Muscle of arm (tissue), 12 donors: ENCODE measurements around the gene NEDD4L. TPM values are rescaled to one million over a fixed set of nuclear protein-coding genes. Genes with fewer than 3 reads are reported as not detected.
"Not testable (repeated sequence)": the region's sequence is repeated elsewhere in the genome, so short reads cannot be mapped to it uniquely, and the experiment has no call there.

Experiments used
- DNase-seq: peaks from one replicate; pipeline ENCODE4 v3.0.0-alpha.2; 2013
- polyA plus RNA-seq, 12 donors: library from polyadenylated mRNA; unstranded; fragments of 120-200 nt; gene quantifications; one replicate each; pipeline ENCODE4 v1.2.1, GENCODE V29; 2013; ENCODE audit not compliant: insufficient read length in 12 of 12

The NEDD4L gene
- polyA plus RNA-seq, 12 donors, result 32.9 to 61.7 (median 43.5) TPM; not detected in 1

GRCh38 chr18:58150772-58151171, 106.7 kb downstream of the NEDD4L start:
- DNase-seq, result no peak

- DNase-seq, result no peak
Observed at GRCh38 chr18:58152216-58152615, 108.2 kb downstream of the NEDD4L start.

GRCh38 chr18:58152891-58153290, 108.9 kb downstream of the NEDD4L start:
- DNase-seq, result no peak

DNA sequence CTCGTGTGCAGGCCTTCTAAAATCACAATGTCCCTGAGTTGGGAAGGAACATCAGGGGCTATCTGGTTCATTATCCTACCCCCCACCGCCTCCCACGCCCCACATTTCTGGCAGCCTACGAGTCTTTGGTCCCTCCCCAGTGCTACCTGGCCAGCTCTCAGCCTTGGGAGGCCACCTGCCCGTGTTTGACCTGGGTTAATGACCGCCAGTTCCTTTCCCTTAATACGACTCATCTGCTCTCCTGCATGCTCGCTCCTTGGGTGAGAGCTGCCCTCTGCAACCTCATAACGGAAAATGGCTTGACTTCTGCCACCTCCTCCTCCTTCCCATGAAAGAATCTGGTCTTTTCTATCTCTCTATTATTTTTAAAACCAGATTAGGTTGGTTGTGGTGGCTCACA, 112.5 kb downstream of the NEDD4L start:
- no peak for DNase-seq

GRCh38 chr18:58157237-58157636, 113.2 kb downstream of the NEDD4L start:
- DNase-seq, result no peak

- DNase-seq, result no peak
Observed at GRCh38 chr18:58158008-58158407, 114.0 kb downstream of the NEDD4L start.

DNA sequence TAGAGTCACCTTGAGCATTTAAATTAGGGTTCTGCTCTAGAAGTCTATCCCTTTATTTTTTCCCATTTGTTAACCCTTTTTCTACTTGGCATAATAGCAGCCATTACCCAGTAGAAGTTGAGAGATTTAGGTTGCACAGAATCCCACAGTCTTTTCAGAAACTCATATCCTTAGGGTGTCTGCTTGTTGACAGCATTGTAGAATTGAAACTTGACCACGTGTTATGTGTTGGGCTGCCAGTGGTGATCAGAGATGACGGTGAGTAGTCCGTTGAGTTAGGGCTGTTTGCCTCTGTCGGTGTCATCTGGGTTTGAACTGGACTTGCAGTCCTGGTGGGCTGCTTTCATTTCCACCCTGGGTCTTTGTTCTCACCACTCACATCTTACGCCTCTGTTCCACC, 114.4 kb downstream of the NEDD4L start:
- DNase-seq, result no peak

DNA sequence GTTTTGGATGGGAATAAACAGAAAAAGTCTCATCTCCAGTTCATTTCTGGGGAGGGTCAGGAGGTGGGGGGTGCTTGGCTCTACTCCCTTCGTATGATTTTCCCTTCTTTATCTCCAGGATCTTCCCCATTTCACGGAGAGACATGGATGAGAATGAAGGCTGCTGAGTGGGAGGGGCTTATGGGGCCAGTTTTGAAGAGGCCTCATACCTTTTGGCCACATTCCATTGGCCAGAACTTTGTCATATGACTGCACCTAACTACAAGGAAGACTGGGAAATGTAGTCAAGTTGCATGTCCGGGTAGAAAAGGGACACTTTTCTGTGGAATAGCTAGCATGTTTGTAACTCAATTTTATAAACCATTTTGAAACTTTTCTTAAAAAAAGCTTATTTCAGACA, 117.6 kb downstream of the NEDD4L start:
- DNase-seq, result peak; percentile 27

DNA sequence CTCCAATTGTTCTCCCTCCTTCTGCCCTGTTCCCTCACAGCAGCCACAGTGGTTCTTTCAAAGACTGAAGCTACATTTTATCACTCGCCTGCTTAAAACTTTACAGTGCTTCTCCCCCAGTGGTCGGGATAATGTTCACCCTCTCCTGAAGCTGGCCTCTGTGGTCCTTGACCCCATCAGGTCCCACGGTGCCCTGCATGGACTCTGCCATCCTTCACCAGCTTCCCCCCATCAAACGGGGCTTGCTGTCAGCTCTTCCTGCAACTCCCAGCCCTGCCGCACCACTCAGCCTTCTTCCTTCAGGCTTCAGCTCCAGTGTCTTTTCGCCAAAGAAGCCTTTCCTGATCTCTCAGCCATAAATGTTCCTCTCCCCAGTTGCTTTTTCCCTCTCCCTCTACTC, 118.1 kb downstream of the NEDD4L start:
- DNase-seq, result no peak

DNA sequence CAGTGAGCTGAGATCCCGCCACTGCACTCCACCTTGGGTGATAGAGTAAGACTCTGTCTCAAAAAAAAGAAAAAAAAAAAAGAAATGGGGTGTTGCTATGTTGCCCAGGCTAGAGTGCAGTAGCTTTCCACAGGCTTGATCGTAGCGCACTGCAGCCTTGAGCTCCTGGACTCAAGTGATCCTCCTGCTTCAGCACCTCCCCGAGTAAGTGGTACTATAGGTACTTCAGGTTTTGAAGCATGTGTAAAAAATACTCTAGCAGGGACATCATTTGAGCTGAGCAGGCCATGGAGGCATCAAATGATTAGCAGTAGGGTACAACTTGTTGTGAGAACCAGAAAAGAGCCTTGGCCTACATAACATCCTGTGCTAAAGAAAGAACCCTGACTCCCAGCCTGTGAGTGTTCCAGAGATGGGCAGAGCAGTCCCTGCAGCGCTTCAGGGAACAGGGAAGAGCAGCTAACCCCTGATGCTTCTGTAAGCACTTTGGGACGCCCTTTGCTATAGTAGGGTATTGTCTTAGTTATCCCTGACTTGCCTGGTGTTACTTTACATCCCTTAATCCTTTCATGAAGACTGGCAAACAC, 119.1 kb downstream of the NEDD4L start:
- DNase-seq, result no peak

DNA sequence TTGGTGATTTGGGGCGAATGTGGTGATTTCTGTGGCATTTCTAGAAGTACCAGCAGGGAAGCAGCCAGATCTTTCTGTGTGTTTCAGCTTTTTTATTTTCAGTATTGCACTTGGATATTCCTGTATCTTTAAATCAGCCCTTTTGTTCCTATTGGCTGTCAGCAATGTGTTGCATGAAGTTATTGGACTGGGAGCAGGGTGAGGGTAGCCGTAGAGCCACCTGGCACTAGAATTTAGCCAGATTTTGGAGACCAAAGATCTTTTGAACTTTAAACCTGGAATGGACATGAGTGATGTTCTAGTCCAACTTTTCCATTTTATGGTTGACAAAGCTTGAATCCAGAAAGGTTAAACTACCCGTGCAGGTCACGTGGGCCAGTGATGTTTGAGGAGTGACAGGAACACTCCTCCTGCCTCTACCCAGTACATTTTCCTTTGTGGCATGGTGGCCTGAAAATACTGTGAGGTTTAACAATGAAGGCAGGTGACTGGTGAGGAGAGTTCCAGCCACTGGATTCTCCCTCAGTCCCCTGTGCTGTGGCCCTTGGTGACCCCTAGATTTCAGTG, 122.3 kb downstream of the NEDD4L start:
- no peak for DNase-seq

GRCh38 chr18:58167073-58167472, 123.0 kb downstream of the NEDD4L start:
- DNase-seq, result no peak

GRCh38 chr18:58168221-58168620, 124.2 kb downstream of the NEDD4L start:
- no peak for DNase-seq

DNA sequence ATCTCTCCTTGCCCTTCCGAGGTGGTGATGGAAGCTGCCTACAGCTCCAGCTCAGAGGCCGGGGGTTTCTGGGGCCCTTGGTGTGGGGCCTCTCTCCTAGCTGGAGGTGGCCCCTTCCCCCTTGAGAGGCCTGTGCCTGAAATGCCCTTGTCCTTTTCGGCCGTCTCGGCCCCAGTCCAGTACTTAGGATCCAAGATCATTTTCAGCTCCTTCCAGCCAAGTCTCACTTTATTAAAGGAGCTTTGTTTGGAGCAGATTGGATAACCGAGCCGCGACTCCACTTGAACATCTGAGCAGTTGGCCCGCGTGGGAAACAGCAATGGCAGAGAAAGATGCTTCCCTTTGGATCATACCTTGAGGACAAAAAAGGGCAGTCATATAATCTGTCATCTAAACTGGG, 125.0 kb downstream of the NEDD4L start:
- DNase-seq, result no peak

GRCh38 chr18:58169472-58169871, 125.4 kb downstream of the NEDD4L start:
- no peak for DNase-seq

DNA sequence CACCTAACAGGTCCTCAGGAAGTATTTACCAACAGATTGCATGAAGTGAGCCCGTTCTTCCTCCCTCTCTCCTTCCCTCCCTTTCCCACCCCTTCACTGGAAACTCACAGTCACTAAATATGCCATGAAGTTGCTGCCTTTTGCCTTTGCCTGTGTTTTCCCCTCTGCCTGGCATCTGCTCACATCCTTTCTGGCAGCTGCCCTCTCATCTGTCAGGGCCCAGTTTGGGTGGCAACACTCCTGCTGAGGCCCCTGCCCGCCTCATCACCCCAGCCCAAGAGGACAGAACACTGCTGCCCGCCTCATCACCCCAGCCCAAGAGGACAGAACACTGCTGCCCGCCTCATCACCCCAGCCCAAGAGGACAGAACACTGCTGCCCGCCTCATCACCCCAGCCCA, 126.0 kb downstream of the NEDD4L start:
- DNase-seq, result not testable (repeated sequence)

DNA sequence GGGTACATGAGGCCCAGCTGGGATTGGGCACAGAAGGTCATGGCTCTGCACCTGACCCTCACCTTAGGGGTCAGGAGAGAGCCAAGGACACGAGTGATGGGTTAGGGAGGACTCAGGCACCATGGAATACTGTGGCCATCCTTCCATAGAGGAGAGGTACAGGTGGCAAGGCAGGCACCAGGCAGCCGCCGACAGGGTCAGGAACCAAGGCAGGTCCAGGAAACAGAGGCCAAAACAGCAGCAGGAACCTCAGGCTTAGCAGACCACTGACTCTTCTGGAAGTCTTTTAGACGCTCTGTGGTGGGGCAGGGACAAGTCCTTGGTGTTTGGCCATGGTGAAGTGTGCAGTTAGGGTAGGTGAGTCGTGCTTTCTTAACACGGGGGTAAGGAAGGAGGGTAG, 128.0 kb downstream of the NEDD4L start:
- DNase-seq, result no peak

DNA sequence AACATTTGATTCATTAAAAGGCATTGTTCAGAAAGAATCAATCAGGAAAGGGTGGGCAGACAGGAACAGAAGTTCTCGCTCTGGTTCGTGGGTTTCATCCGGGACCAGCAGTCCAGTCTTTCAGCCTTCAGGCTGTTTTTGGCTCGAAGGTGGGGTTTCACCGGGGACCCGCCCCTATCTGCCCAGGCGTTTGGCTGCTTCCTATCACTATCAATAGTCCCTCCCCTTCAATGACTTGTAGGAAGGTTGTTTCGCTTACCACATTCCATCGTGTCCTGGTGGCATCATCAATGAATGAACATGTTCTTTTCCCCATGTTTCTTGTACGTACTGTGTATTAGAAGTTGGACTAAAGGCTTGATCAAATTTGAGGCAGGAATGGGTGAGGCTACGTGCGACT, 130.3 kb downstream of the NEDD4L start:
- no peak for DNase-seq

DNA sequence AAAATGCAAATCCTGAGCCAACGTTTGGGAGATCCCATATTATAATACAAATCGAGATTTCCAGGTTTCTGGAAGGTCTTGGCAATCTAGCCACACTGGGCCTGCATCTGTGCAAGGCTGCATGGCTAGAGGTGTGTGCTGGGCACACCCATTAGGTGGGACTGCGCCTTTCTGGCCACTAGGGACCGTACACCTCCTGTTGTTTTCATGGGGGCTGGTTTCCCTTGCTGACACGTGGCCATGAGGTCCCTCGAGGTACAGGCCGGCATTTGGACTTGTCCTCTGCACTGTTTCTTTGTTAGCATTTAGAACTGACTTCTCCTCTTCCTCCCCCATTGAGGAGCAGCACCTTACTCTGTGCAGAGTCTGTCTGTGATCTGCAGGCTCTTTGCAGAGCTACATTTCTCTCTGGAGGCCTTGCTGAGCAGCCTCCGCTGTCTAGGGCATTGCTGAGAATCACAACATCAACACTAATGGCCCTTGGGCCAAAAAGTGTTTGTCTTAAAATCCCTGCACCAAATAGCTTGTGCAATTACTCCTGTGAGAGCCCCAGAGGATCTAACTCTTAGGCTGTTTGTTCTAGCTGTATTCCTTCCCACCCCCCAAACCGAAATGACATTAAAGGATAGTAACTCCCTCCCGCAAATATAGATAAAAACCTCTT, 131.2 kb downstream of the NEDD4L start:
- no peak for DNase-seq

DNA sequence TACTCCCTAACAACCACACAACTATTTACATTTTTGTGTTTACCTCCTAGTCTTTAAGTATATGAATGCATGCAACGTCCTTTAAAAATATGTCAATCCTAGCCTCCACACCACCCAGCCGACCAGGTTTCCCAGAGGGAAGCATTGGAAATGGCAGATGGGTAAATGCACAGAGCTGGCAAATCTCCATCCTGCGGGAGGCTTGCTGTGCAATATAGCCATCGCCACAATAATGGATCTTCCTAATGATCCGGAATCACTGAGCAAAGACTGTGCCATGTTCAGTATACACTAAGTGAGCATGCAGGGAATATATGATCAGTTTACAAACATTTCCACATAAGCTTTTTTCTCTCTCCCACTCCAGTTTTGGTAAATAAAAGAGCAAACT, 131.8 kb downstream of the NEDD4L start:
- DNase-seq, result no peak

DNA sequence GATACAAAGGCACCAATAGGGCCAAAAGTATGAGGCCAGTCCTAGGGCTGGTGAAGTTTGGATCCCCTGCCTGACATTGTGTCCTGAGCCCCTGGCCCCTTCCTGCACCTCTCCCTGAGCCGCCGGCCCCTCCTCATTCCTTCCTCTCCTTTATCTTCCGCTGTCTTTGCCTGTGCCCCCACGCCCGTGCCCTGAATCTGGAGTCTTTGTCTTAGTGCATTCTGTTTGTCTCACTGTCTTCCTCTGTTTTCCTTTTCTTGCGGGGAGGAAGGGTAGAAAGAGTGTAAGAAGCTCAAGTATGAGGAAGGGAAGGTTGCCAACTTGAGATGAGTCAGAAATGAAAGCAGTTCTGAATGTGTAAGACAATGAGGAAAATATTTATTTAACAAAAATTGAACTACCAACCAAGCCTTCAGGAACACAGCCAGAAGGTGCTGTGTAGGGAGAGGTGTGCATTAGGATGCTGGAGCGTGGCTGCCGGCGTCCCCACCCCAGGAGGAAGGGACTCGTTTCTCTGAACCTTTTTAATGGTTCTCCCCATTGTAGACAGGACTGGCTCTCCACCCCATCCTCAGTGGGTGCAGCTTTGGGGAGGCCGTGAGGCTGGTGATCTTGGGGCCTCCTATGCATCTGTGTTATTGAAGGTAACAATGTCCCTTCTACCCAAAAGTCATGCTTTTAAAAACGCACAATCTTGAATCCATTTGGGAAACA, 133.1 kb downstream of the NEDD4L start:
- peak; percentile 42 for DNase-seq

- no peak for DNase-seq
Observed at GRCh38 chr18:58177896-58178470, 134.0 kb downstream of the NEDD4L start.

- no peak for DNase-seq
Observed at GRCh38 chr18:58178511-58178910, 134.5 kb downstream of the NEDD4L start.
